Activated CD4-positive, alpha-beta T cell treated with anti-CD3 and anti-CD28 coated beads, Interleukin-2, amount 10 ng/mL, durations not matched to agents 24 days and 14 days (primary cell): ENCODE measurements around the gene TUBA4B. TPM values are rescaled to one million over a fixed set of nuclear protein-coding genes. Genes with fewer than 3 reads are reported as not detected.

ENCODE experiments used
- DNase-seq: peaks from one replicate; pipeline ENCODE4 v3.0.0; 2022
- H3K27ac Mint-ChIP-seq: one replicate; pipeline ENCODE4 v1.8.0; 2022; ENCODE audit warnings: mild to moderate bottlenecking, mixed read lengths
- H3K27me3 Mint-ChIP-seq: one replicate; pipeline ENCODE4 v1.8.0; 2022; ENCODE audit warnings: mixed read lengths
- H3K36me3 Mint-ChIP-seq: one replicate; pipeline ENCODE4 v1.8.0; 2022; ENCODE audit warnings: low read depth, mild to moderate bottlenecking, mixed read lengths
- H3K4me1 Mint-ChIP-seq: one replicate; pipeline ENCODE4 v1.8.0; 2021; ENCODE audit warnings: mixed read lengths
- H3K4me3 Mint-ChIP-seq: one replicate; pipeline ENCODE4 v1.8.0; 2022; ENCODE audit warnings: mild to moderate bottlenecking, moderate library complexity, mixed read lengths
- H3K9me3 Mint-ChIP-seq: one replicate; pipeline ENCODE4 v1.8.0; 2021; ENCODE audit warnings: mixed read lengths
- intact Hi-C: fragments of 100-400 bp; cut with micrococcal nuclease; formaldehyde crosslinking; loops from one replicate; pipeline ENCODE4 v1.15.1; 2023
- total RNA-seq: library from RNA; stranded (reverse); gene quantifications from 2 replicates; pipeline ENCODE4 v1.2.3, GENCODE V29; 2022

TUBA4B gene
- total RNA-seq, 1 donor from 2014 or later: not detected

- H3K27me3 Mint-ChIP-seq: no peaks in the 10 kb centered on the region
- no peak for DNase-seq
- intact Hi-C loops: no loop called here
- no peaks in the 10 kb centered on the region for H3K9me3 Mint-ChIP-seq
- no peak overlapping the region for H3K4me3 Mint-ChIP-seq
- H3K4me1 Mint-ChIP-seq: peaks cover 12% of the 10 kb centered on the region
- H3K36me3 Mint-ChIP-seq: no peaks in the 10 kb centered on the region
- H3K27ac Mint-ChIP-seq: no peak overlapping the region
Observed at GRCh38 chr2:219291394-219291793, 38.4 kb downstream of the TUBA4B start.

- Mint-ChIP-seq H3K4me1 (peaks cover 12% of the 10 kb centered on the region), H3K27me3 (no peaks in the 10 kb centered on the region), H3K36me3 (no peaks in the 10 kb centered on the region), H3K27ac (no peak overlapping the region), H3K4me3 (no peak overlapping the region), H3K9me3 (no peaks in the 10 kb centered on the region)
- intact Hi-C loops: no loop called here
- no peak for DNase-seq
Observed at GRCh38 chr2:219291910-219292490, 39.0 kb downstream of the TUBA4B start.

GRCh38 chr2:219292616-219293015 lies 39.6 kb downstream of the TUBA4B start:
- intact Hi-C loops: no loop called here
- no peaks in the 10 kb centered on the region for H3K36me3 Mint-ChIP-seq
- DNase-seq: no peak
- H3K9me3 Mint-ChIP-seq: no peaks in the 10 kb centered on the region
- no peak overlapping the region for H3K27ac Mint-ChIP-seq
- H3K4me1 Mint-ChIP-seq: peaks cover 12% of the 10 kb centered on the region
- H3K4me3 Mint-ChIP-seq: no peak overlapping the region
- H3K27me3 Mint-ChIP-seq: no peaks in the 10 kb centered on the region

GRCh38 chr2:219293736-219294231 lies 40.7 kb downstream of the TUBA4B start:
- DNase-seq: no peak
- peak overlapping the region; percentile 84 for H3K4me3 Mint-ChIP-seq
- H3K4me1 Mint-ChIP-seq: peaks cover 13% of the 10 kb centered on the region
- H3K27ac Mint-ChIP-seq: peak overlapping the region; percentile 97
- peaks cover 1% of the 10 kb centered on the region for H3K27me3 Mint-ChIP-seq
- no peaks in the 10 kb centered on the region for H3K9me3 Mint-ChIP-seq
- no peaks in the 10 kb centered on the region for H3K36me3 Mint-ChIP-seq
- intact Hi-C loops: loop anchor here (1.0 to 2.0 kb wide), 5 partner anchors 14 to 117 kb away; partner anchors contain the start of genes ABCB6, CNPPD1, DNAJB2 and DNPEP

- Mint-ChIP-seq H3K4me1 (peaks cover 17% of the 10 kb centered on the region), H3K36me3 (no peaks in the 10 kb centered on the region), H3K27ac (peak overlapping the region; percentile 97), H3K9me3 (no peaks in the 10 kb centered on the region), H3K27me3 (peaks cover 6% of the 10 kb centered on the region), H3K4me3 (peak overlapping the region; percentile 84)
- intact Hi-C loops: loop anchor here (1.0 to 2.0 kb wide), 6 partner anchors 15 to 118 kb away; partner anchors contain the start of genes ABCB6, CNPPD1, DNAJB2 and DNPEP
- DNase-seq: peak; percentile 97
Observed at GRCh38 chr2:219294356-219295351, 41.6 kb downstream of the TUBA4B start.

- Mint-ChIP-seq H3K27ac (no peak overlapping the region), H3K36me3 (no peaks in the 10 kb centered on the region), H3K4me3 (no peak overlapping the region), H3K4me1 (peaks cover 17% of the 10 kb centered on the region), H3K27me3 (peaks cover 11% of the 10 kb centered on the region), H3K9me3 (no peaks in the 10 kb centered on the region)
- intact Hi-C loops: loop anchor here (2.0 kb wide), 1 partner anchor 237 kb away; no protein-coding TSS in a partner anchor
- no peak for DNase-seq
Observed at GRCh38 chr2:219296142-219296541, 43.1 kb downstream of the TUBA4B start.

GRCh38 chr2:219296631-219297391 lies 43.8 kb downstream of the TUBA4B start:
- Mint-ChIP-seq H3K36me3 (no peaks in the 10 kb centered on the region), H3K27me3 (peaks cover 17% of the 10 kb centered on the region), H3K4me3 (no peak overlapping the region), H3K4me1 (peaks cover 17% of the 10 kb centered on the region), H3K27ac (no peak overlapping the region), H3K9me3 (no peaks in the 10 kb centered on the region)
- DNase-seq: no peak
- intact Hi-C loops: loop anchor here (2.0 kb wide), 1 partner anchor 238 kb away; no protein-coding TSS in a partner anchor

GRCh38 chr2:219297766-219298456 lies 44.9 kb downstream of the TUBA4B start:
- no peak for DNase-seq
- no peak overlapping the region for H3K27ac Mint-ChIP-seq
- intact Hi-C loops: loop anchor here (1.0 to 2.0 kb wide), 3 partner anchors 19 to 239 kb away; partner anchors contain the start of genes DNAJB2 and NHEJ1
- H3K4me1 Mint-ChIP-seq: peaks cover 17% of the 10 kb centered on the region
- no peaks in the 10 kb centered on the region for H3K9me3 Mint-ChIP-seq
- H3K27me3 Mint-ChIP-seq: peaks cover 21% of the 10 kb centered on the region
- no peaks in the 10 kb centered on the region for H3K36me3 Mint-ChIP-seq
- H3K4me3 Mint-ChIP-seq: no peak overlapping the region

GRCh38 chr2:219298759-219299371 lies 45.8 kb downstream of the TUBA4B start:
- peaks cover 27% of the 10 kb centered on the region for H3K27me3 Mint-ChIP-seq
- no peaks in the 10 kb centered on the region for H3K36me3 Mint-ChIP-seq
- no peak overlapping the region for H3K27ac Mint-ChIP-seq
- no peaks in the 10 kb centered on the region for H3K9me3 Mint-ChIP-seq
- H3K4me3 Mint-ChIP-seq: peak overlapping the region; percentile 47
- intact Hi-C loops: loop anchor here (1.0 kb wide), 2 partner anchors 20 to 139 kb away; partner anchors contain the start of genes DNAJB2 and NHEJ1
- peaks cover 17% of the 10 kb centered on the region for H3K4me1 Mint-ChIP-seq
- peak; percentile 97 for DNase-seq

GRCh38 chr2:219299372-219299760 lies 46.3 kb downstream of the TUBA4B start:
- peaks cover 29% of the 10 kb centered on the region for H3K27me3 Mint-ChIP-seq
- intact Hi-C loops: no loop called here
- H3K4me3 Mint-ChIP-seq: peak overlapping the region; percentile 47
- peaks cover 13% of the 10 kb centered on the region for H3K4me1 Mint-ChIP-seq
- no peak overlapping the region for H3K27ac Mint-ChIP-seq
- no peak for DNase-seq
- no peaks in the 10 kb centered on the region for H3K9me3 Mint-ChIP-seq
- H3K36me3 Mint-ChIP-seq: no peaks in the 10 kb centered on the region

GRCh38 chr2:219300022-219300421 lies 47.0 kb downstream of the TUBA4B start:
- Mint-ChIP-seq H3K4me1 (peaks cover 10% of the 10 kb centered on the region), H3K27ac (no peak overlapping the region), H3K27me3 (peaks cover 33% of the 10 kb centered on the region), H3K9me3 (no peaks in the 10 kb centered on the region), H3K4me3 (no peak overlapping the region), H3K36me3 (no peaks in the 10 kb centered on the region)
- DNase-seq: no peak
- intact Hi-C loops: no loop called here

GRCh38 chr2:219302412-219302968 lies 49.4 kb downstream of the TUBA4B start:
- peaks cover 5% of the 10 kb centered on the region for H3K4me1 Mint-ChIP-seq
- no peaks in the 10 kb centered on the region for H3K36me3 Mint-ChIP-seq
- H3K4me3 Mint-ChIP-seq: no peak overlapping the region
- H3K9me3 Mint-ChIP-seq: no peaks in the 10 kb centered on the region
- H3K27me3 Mint-ChIP-seq: peaks cover 48% of the 10 kb centered on the region
- DNase-seq: no peak
- intact Hi-C loops: no loop called here
- no peak overlapping the region for H3K27ac Mint-ChIP-seq
